ENCODE results near the gene PPIL6. TPM values are rescaled to one million over a fixed set of nuclear protein-coding genes. Genes with fewer than 3 reads are reported as not detected.

Gene PPIL6
- total RNA-seq, 4 donors from 2014 or later, result 1.9 to 9.0 (median 2.5) TPM

DNA sequence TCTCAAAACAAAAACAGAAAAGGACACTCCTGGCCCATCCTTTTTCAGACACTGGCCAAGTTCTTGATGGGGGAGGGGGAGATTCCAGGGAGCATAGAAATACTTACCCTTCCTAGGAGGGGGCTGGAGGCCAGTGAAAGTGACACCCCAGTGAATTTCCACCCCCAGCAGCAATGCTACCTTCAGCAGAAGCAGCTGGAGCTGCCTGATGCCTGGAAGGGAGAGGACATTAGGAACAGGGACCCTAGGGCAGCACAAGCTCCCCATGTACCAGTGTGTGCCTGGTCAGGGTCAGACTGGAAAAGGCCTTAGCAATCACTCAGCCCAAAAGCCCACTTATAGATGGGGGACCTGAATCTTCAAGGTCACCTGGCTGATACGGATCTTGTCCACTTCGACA, 12.7 kb upstream of the PPIL6 start:
- H3K27ac ChIP-seq, result no peak overlapping the region
- peaks cover 0 to 13% of the 10 kb centered on the region in 2 donors for H3K36me3 ChIP-seq
- H3K27me3 ChIP-seq, result no peaks in the 10 kb centered on the region
- H3K4me1 ChIP-seq, result peaks cover 0 to 32% (median 12%) of the 10 kb centered on the region in 3 donors
- no peaks in the 10 kb centered on the region for H3K9me3 ChIP-seq
- TF ChIP-seq, protein P1, sequence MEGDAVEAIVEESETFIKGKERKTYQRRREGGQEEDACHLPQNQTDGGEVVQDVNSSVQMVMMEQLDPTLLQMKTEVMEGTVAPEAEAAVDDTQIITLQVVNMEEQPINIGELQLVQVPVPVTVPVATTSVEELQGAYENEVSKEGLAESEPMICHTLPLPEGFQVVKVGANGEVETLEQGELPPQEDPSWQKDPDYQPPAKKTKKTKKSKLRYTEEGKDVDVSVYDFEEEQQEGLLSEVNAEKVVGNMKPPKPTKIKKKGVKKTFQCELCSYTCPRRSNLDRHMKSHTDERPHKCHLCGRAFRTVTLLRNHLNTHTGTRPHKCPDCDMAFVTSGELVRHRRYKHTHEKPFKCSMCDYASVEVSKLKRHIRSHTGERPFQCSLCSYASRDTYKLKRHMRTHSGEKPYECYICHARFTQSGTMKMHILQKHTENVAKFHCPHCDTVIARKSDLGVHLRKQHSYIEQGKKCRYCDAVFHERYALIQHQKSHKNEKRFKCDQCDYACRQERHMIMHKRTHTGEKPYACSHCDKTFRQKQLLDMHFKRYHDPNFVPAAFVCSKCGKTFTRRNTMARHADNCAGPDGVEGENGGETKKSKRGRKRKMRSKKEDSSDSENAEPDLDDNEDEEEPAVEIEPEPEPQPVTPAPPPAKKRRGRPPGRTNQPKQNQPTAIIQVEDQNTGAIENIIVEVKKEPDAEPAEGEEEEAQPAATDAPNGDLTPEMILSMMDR (IDR thresholded peaks at IDR 0.05), result no peak
- TF ChIP-seq EP300 (IDR thresholded peaks at IDR 0.05), result no peak
- no peak for TF ChIP-seq POLR2AphosphoS5 (IDR thresholded peaks at IDR 0.05)
- no peak for TF ChIP-seq POLR2A (IDR thresholded peaks at IDR 0.05)
- no peak for ATAC-seq
- H3K4me3 ChIP-seq, result no peak overlapping the region
- WGBS, 2 donors (ENCODE audit: low coverage in 1 of 2), result no CpG with 5 or more reads among the region's 2 CpGs

DNA sequence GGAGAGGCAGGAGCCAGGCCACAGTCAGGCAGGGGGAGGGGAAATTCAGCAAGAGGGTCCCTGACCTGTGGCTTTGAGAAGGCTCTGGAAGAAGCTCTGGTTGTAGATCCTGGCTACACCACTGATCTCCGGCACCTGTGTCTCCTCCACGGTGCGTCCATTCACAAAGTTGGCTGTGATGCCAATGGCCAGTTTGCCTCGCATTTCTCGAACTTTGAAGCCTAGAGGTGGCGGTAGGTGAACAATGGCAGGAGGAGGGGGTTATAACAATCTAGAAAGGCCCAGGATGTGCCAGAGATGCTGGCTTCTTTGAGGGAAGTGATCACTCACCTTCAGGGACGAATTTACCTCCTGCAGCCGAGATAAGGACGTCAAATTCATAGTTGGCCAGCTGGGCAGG, 11.8 kb upstream of the PPIL6 start:
- H3K27me3 ChIP-seq, result no peaks in the 10 kb centered on the region
- ATAC-seq, result no peak
- peaks cover 0 to 32% (median 12%) of the 10 kb centered on the region in 3 donors for H3K4me1 ChIP-seq
- no peak overlapping the region for H3K27ac ChIP-seq
- H3K36me3 ChIP-seq, result peaks cover 0 to 14% of the 10 kb centered on the region in 2 donors
- 96 to 100% methylated on average over 7 to 8 of the region's 9 CpGs for WGBS, 2 donors (ENCODE audit: low coverage in 1 of 2)
- TF ChIP-seq POLR2A (IDR thresholded peaks at IDR 0.05) (no peak), EP300 (IDR thresholded peaks at IDR 0.05) (no peak), POLR2AphosphoS5 (IDR thresholded peaks at IDR 0.05) (no peak)
- TF ChIP-seq, protein P1 (IDR thresholded peaks at IDR 0.05), result no peak
- no peak overlapping the region for H3K4me3 ChIP-seq
- H3K9me3 ChIP-seq, result no peaks in the 10 kb centered on the region

DNA sequence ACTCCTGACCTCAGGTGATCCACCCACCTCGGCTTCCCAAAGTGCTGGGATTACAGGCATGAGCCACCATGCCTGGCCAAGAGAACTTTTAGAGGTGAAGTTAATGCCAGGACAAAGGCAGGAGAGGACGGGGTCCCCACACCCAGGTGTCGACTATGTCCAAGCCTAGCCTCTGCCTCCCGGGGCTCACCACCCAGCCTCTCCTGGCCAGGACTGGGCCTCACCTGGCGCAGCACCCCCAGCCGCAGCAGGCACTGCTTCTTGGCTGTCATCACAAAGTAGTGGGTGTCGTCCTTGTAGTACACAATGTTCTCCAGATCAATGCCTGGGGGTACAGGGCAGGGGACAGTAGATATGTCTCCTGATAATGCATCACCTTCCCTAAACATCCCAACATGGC, 10.9 kb upstream of the PPIL6 start:
- H3K9me3 ChIP-seq, result no peaks in the 10 kb centered on the region
- H3K4me1 ChIP-seq, result peaks cover 0 to 25% (median 12%) of the 10 kb centered on the region in 3 donors
- TF ChIP-seq EP300 (IDR thresholded peaks at IDR 0.05), result no peak
- TF ChIP-seq POLR2A (IDR thresholded peaks at IDR 0.05), result no peak
- TF ChIP-seq, protein P1 (IDR thresholded peaks at IDR 0.05), result no peak
- 90% methylated on average over 2 of the region's 7 CpGs; no CpG with 5 or more reads in 1 of the 2 donors for WGBS, 2 donors (ENCODE audit: low coverage in 1 of 2)
- ATAC-seq, result no peak
- H3K27me3 ChIP-seq, result no peaks in the 10 kb centered on the region
- H3K27ac ChIP-seq, result no peak overlapping the region
- no peak overlapping the region for H3K4me3 ChIP-seq
- peaks cover 0 to 22% of the 10 kb centered on the region in 2 donors for H3K36me3 ChIP-seq

DNA sequence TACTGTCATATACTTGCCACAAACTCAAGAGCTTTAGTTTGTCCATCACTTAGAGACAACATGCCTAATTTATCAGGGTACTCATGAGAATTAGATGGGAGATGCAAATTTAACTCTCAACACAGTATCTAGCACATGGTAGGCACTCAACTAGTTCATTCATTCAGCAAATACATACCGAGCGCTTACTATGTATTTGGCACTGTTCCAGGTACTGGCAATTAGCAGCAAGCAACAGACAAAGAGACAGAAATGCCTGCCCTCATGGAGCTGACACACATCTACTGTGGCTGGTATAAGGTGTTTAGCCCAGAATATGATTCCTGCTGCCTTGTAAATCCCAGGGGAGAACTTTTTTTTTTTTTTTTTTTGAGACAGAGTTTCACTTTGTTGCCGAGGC, 10.4 kb upstream of the PPIL6 start:
- WGBS, 2 donors (ENCODE audit: low coverage in 1 of 2), result 83 to 90% methylated on average over 2 to 3 of the region's 3 CpGs
- Histone ChIP-seq H3K36me3 (peaks cover 0 to 28% of the 10 kb centered on the region in 2 donors), H3K27me3 (no peaks in the 10 kb centered on the region), H3K4me3 (no peak overlapping the region), H3K4me1 (peaks cover 0 to 19% (median 8%) of the 10 kb centered on the region in 3 donors), H3K27ac (no peak overlapping the region), H3K9me3 (no peaks in the 10 kb centered on the region)
- no peak for TF ChIP-seq EP300 (IDR thresholded peaks at IDR 0.05)
- no peak for ATAC-seq

DNA sequence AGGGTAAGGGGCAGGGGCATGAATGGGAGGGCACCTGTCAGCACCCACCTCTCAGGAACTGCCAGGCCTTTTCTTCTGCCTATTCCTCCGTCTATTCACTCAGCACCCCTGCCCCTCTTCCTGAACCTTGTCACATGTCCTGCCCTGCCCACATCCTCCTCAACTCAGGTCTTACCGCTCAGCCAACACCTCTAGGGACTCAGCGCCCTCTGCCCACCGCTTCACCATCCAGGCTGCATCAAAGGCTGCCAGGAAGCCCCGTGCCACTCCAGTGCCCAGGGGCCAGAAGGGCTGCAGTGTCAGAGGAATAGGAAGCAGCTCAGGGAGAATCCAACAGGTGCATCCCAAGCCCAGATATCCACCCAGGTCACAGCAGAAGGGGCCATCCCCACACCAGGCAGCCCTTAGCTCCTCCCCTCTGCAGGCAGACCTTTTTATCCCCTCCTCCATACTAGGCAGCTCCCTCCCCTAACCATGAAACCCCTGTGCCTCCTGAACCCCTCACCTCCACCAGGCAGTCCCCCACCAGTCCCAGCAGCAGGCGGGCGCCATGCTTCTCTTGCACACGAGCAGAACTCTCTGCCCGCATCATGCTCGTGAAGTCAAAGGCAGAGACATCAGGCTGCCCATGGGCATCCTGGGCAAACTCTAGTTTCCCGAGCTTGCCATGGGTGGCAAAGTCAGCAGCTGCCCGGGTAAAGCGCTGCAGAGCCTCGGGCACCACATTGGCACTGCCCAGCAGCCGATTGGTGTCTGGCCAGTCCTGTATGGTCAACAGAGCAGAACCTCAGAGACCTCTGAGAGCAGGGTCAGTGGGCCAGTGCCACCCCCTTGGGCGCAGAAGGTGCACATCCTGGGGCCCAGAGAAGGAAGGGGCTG, 9.6 kb upstream of the PPIL6 start:
- TF ChIP-seq POLR2AphosphoS5 (IDR thresholded peaks at IDR 0.05) (no peak), EP300 (IDR thresholded peaks at IDR 0.05) (no peak), POLR2A (IDR thresholded peaks at IDR 0.05) (no peak)
- TF ChIP-seq, protein P1 (IDR thresholded peaks at IDR 0.05), result no peak
- Histone ChIP-seq H3K27me3 (no peaks in the 10 kb centered on the region), H3K27ac (no peak overlapping the region), H3K9me3 (no peaks in the 10 kb centered on the region), H3K36me3 (peaks cover 0 to 36% of the 10 kb centered on the region in 2 donors), H3K4me1 (peaks cover 0 to 16% (median 8%) of the 10 kb centered on the region in 3 donors), H3K4me3 (no peak overlapping the region)
- no peak for ATAC-seq
- WGBS, 2 donors (ENCODE audit: low coverage in 1 of 2), result 58 to 73% methylated on average over 1 to 4 of the region's 16 CpGs

Measured in gastroesophageal sphincter (tissue), 4 donors.